GM23338 (cell line): Measurements from ENCODE around the gene GRK4. TPM values are rescaled to one million over a fixed set of nuclear protein-coding genes. Genes with fewer than 3 reads are reported as not detected.

Experiments
- polyA plus RNA-seq: library from polyadenylated mRNA; unstranded; fragments of >200 nt; fragmentation: Nextera tagmentation; extraction: Ambion mirVana; gene quantifications from 2 replicates; pipeline ENCODE4 v1.2.1, GENCODE V29; 2016
- small RNA-seq: library from RNA; depleted of rRNA; stranded (forward); fragments of <200 nt; gene quantifications from one replicate; pipeline ENCODE3, GENCODE V24; 2014; ENCODE audit warnings: low replicate concordance
- total RNA-seq: library from RNA; depleted of rRNA; stranded (reverse); fragments of >200 nt; shearing (Covaris generic); gene quantifications from 2 replicates; pipeline ENCODE4 v1.2.3, GENCODE V29; 2014; rRNA removed

The GRK4 gene
- total and polyA plus RNA-seq, 2 experiments from 2014 or later: 1.3 to 1.4 TPM

Small RNA genes lying within 50 kb of the gene (small RNA-seq; reads per million reads assigned to genes)
- gene RF02134 (not detected), gene RF02135 (not detected), gene RNU6-204P (not detected)

Other genes with a start within 250 kb of the GRK4 start
- gene TNIP2, start 207.2 kb upstream of the GRK4 start, total RNA-seq: 60.2 and 61.4 TPM in 2 replicates
- 33.9 and 34.8 TPM in 2 replicates for gene TNIP2, start 207.2 kb upstream of the GRK4 start, polyA plus RNA-seq
- gene SH3BP2, start 170.5 kb upstream of the GRK4 start, total RNA-seq: 29.9 and 43.9 TPM in 2 replicates
- 15.2 and 22.2 TPM in 2 replicates for gene SH3BP2, start 170.5 kb upstream of the GRK4 start, polyA plus RNA-seq
- gene ADD1, start 119.7 kb upstream of the GRK4 start, total RNA-seq: 126 and 144 TPM in 2 replicates
- gene ADD1, start 119.7 kb upstream of the GRK4 start, polyA plus RNA-seq: 119 and 126 TPM in 2 replicates
- 24.2 and 29.9 TPM in 2 replicates for gene NOP14, start 165 bp upstream of the GRK4 start, total RNA-seq
- 38.7 and 38.9 TPM in 2 replicates for gene NOP14, start 165 bp upstream of the GRK4 start, polyA plus RNA-seq
- gene HTT-AS, start 111.0 kb downstream of the GRK4 start, total RNA-seq: not detected in 2 replicates
- gene HTT-AS, start 111.0 kb downstream of the GRK4 start, polyA plus RNA-seq: not detected in 2 replicates
- gene HTT, start 111.1 kb downstream of the GRK4 start, total RNA-seq: 62.7 and 67.7 TPM in 2 replicates
- 23.8 and 26.6 TPM in 2 replicates for gene HTT, start 111.1 kb downstream of the GRK4 start, polyA plus RNA-seq